Ovary (tissue), 3 donors: ENCODE measurements around the gene CD99L2.

Source experiments
- CTCF ChIP-seq, 3 donors: fragments of 450-650 bp in 2 of 3; fragments of 200-600 bp in 1 of 3; IDR thresholded peaks; one replicate each; pipeline versions ENCODE4 v1.5.1 to v1.8.0; 2016 to 2022; ENCODE audit warnings: antibody characterized with exemption in 3 of 3, mild to moderate bottlenecking in 1 of 3
- EP300 ChIP-seq: sonication (generic); formaldehyde crosslinking; IDR thresholded peaks from one replicate; pipeline ENCODE4 v1.6.1; 2017; ENCODE audit warnings: antibody characterized with exemption
- POLR2A ChIP-seq: fragments of 450-650 bp; IDR thresholded peaks from one replicate; pipeline ENCODE4 v1.6.1; 2017; ENCODE audit warnings: antibody characterized with exemption, mild to moderate bottlenecking, moderate library complexity
- donor health status: DM: no; HTN: no; CAD: no.

DNA sequence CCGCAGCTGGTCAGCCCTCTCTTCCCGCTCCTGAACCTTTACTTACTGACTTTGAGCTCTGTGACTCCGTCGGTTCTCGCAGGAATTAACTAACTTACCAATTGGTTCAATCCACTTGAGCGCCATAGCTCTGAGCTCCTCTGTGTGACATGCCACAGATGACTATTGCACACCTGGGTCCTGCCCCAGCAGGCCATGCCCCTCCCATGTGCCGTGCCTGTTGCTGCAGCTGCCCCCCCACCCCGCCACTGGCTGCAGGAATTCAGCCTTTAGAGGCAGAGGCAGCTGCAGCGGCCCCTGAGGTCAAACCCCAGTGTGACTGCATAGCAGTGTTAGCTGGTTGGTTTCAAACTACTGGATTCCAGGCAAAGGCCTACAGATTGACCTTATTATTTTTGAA is 134.7 kb downstream of the CD99L2 start:
- TF ChIP-seq CTCF (IDR thresholded peaks at IDR 0.05), result no peak
- no peak for TF ChIP-seq EP300
- TF ChIP-seq POLR2A, result no peak
